HepG2 (cell line): ENCODE measurements around the gene WDR13. TPM values are rescaled to one million over a fixed set of nuclear protein-coding genes. Genes with fewer than 3 reads are reported as not detected.

Source experiments
- CBX2 ChIP-seq, 2 experiments: fragments of 200-600 bp in 1 of 2; sonication (generic); formaldehyde crosslinking in 1 of 2; IDR thresholded peaks; 2 replicates each; pipeline versions ENCODE4 v1.7.0 to v1.8.1; 2018 to 2022; ENCODE audit warnings: low read depth in 2 of 2, low read length in 1 of 2, mild to moderate bottlenecking in 1 of 2, missing genetic modification reagents in 1 of 2
- HDAC2 ChIP-seq: sonication (generic); formaldehyde crosslinking; IDR thresholded peaks from 2 replicates; pipeline ENCODE4 v1.4.0; 2020; ENCODE audit warnings: missing genetic modification reagents
- NR2C2 ChIP-seq: sonication (generic); formaldehyde crosslinking; IDR thresholded peaks from 2 replicates; pipeline ENCODE4 v1.4.0; 2020; ENCODE audit warnings: missing genetic modification reagents, mild to moderate bottlenecking, moderate library complexity, borderline replicate concordance
- TCF7 ChIP-seq: sonication (generic); IDR thresholded peaks from 2 replicates; pipeline ENCODE4 v1.6.1; 2016; ENCODE audit warnings: antibody characterized with exemption, low read depth
- ZKSCAN8 ChIP-seq: IDR thresholded peaks from 2 replicates; pipeline ENCODE4 v1.6.1; 2016; ENCODE audit warnings: borderline replicate concordance, missing genetic modification reagents, missing compliant biosample characterization
- ZNF17 ChIP-seq: sonication (generic); formaldehyde crosslinking; IDR thresholded peaks from 2 replicates; pipeline ENCODE4 v1.5.0; 2020; ENCODE audit warnings: mild to moderate bottlenecking, missing genetic modification reagents
- ZNF432 ChIP-seq: sonication (generic); formaldehyde crosslinking; IDR thresholded peaks from 2 replicates; pipeline ENCODE4 v1.5.0; 2020; ENCODE audit warnings: missing genetic modification reagents, mild to moderate bottlenecking, borderline replicate concordance
- ZNF660 ChIP-seq: sonication (generic); formaldehyde crosslinking; IDR thresholded peaks from 2 replicates; pipeline ENCODE4 v1.5.1; 2020; ENCODE audit warnings: mild to moderate bottlenecking, low read depth, missing genetic modification reagents, borderline replicate concordance
- ZNF839 ChIP-seq: sonication (generic); formaldehyde crosslinking; IDR thresholded peaks from 2 replicates; pipeline ENCODE4 v1.4.0; 2020; ENCODE audit warnings: missing genetic modification reagents, mild to moderate bottlenecking, borderline replicate concordance
- ZSCAN29 ChIP-seq: sonication (generic); formaldehyde crosslinking; conservative IDR thresholded peaks from 2 replicates; pipeline ENCODE4 v1.4.0; 2020; ENCODE audit warnings: mild to moderate bottlenecking, missing genetic modification reagents
- polyA plus RNA-seq, 8 experiments: library from polyadenylated mRNA; depleted of rRNA in 3 of 8; stranded (reverse) in 7 of 8; unstranded in 1 of 8; fragments of >200 nt; fragmentation: Illumina TruSeq in 4 of 8; extraction: Trizol in 4 of 8; gene quantifications; 2 replicates each; pipeline versions ENCODE4 v1.2.1 to v1.2.3, GENCODE V29; 2011 to 2016; ENCODE audit warnings: low read depth in 4 of 8, missing spikeins in 1 of 8, mixed read lengths in 1 of 8; ENCODE audit not compliant: insufficient read depth in 1 of 8
- total RNA-seq, 5 experiments: library from RNA; depleted of rRNA; stranded (reverse); fragments of >200 nt; fragmentation: Illumina TruSeq; extraction: Trizol; gene quantifications; 2 replicates each; pipeline ENCODE4 v1.2.3, GENCODE V29; 2016; ENCODE audit warnings: low read depth in 1 of 5
- TF ChIP-seq, protein P1 (sequence below): sonication (generic); formaldehyde crosslinking; IDR thresholded peaks from 2 replicates; pipeline ENCODE4 v1.4.0; 2020; ENCODE audit warnings: missing genetic modification reagents, mild to moderate bottlenecking, borderline replicate concordance
- TF ChIP-seq, protein P2 (sequence below): sonication (generic); formaldehyde crosslinking; IDR thresholded peaks from 2 replicates; pipeline ENCODE4; 2020; ENCODE audit warnings: missing genetic modification reagents, mild to moderate bottlenecking, borderline replicate concordance
- TF ChIP-seq, protein P3 (sequence below): sonication (generic); formaldehyde crosslinking; IDR thresholded peaks from 2 replicates; pipeline ENCODE4 v1.4.0; 2020; ENCODE audit warnings: missing genetic modification reagents

Gene WDR13
- total and polyA plus RNA-seq, 2 of the 13 experiments (the other 11 are each of a cell fraction or from before 2014, with no cell fraction given), result 28.7 to 37.1 TPM

DNA sequence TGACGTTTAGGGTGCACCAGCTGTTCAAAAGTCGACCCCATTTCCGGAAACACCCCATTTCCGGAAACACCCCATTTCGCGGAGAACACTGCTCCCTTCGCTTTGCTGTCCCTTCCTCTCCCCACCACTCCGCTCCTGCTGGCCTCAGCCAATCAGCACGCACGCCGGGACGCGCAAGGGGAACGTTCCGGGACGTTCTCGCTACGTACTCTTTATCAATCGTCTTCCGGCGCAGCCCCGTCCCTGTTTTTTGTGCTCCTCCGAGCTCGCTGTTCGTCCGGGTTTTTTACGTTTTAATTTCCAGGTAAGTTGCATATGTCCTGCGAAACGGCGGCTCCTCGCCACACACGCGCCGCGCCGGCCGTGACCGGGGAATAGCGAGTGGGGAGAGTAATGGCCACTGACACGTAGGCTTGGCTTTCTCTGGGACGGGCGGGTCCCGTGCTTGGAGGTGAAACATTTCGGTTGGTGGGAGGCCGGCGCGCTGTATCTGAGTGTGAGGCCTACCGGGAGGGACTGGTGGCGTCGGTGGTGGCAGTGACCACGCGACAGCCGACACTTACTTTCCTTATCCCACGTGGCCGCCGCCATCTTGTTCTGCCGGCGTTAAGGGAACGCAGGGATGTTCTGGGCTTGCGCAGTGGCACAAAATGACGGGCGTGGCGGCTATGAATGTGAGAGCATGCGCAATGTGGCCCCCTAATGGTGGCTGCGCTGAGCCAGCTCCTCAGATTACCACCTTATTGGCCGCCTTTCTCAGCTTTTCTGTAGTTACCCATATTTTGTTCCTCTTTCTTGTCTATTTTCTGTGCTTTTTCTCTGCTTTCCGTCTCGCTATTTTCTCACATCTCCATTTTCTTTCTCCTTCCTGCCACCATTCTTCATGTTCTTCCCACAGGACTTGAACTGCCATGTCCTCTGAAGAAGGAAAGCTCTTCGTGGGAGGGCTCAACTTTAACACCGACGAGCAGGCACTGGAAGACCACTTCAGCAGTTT, 22.7 kb upstream of the WDR13 start, which contains the start of gene RBM3 (continued):
- TF ChIP-seq ZNF432 (CRISPR knock-in tag), result no peak
- TF ChIP-seq ZNF660 (CRISPR knock-in tag), result no peak
- peak; percentile 27; the same call in 1 of the 2 replicates for TF ChIP-seq HDAC2
- TF ChIP-seq ZSCAN29 (CRISPR knock-in tag), result no peak
- TF ChIP-seq ZNF17 (CRISPR knock-in tag), result no peak
- TF ChIP-seq ZNF839 (CRISPR knock-in tag), result no peak
- TF ChIP-seq, protein P1, sequence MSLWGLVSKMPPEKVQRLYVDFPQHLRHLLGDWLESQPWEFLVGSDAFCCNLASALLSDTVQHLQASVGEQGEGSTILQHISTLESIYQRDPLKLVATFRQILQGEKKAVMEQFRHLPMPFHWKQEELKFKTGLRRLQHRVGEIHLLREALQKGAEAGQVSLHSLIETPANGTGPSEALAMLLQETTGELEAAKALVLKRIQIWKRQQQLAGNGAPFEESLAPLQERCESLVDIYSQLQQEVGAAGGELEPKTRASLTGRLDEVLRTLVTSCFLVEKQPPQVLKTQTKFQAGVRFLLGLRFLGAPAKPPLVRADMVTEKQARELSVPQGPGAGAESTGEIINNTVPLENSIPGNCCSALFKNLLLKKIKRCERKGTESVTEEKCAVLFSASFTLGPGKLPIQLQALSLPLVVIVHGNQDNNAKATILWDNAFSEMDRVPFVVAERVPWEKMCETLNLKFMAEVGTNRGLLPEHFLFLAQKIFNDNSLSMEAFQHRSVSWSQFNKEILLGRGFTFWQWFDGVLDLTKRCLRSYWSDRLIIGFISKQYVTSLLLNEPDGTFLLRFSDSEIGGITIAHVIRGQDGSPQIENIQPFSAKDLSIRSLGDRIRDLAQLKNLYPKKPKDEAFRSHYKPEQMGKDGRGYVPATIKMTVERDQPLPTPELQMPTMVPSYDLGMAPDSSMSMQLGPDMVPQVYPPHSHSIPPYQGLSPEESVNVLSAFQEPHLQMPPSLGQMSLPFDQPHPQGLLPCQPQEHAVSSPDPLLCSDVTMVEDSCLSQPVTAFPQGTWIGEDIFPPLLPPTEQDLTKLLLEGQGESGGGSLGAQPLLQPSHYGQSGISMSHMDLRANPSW (CRISPR knock-in tag), result no peak
- TF ChIP-seq NR2C2 (CRISPR knock-in tag), result peak; percentile 58; the same call in 1 of the 2 replicates
- TF ChIP-seq, protein P2, sequence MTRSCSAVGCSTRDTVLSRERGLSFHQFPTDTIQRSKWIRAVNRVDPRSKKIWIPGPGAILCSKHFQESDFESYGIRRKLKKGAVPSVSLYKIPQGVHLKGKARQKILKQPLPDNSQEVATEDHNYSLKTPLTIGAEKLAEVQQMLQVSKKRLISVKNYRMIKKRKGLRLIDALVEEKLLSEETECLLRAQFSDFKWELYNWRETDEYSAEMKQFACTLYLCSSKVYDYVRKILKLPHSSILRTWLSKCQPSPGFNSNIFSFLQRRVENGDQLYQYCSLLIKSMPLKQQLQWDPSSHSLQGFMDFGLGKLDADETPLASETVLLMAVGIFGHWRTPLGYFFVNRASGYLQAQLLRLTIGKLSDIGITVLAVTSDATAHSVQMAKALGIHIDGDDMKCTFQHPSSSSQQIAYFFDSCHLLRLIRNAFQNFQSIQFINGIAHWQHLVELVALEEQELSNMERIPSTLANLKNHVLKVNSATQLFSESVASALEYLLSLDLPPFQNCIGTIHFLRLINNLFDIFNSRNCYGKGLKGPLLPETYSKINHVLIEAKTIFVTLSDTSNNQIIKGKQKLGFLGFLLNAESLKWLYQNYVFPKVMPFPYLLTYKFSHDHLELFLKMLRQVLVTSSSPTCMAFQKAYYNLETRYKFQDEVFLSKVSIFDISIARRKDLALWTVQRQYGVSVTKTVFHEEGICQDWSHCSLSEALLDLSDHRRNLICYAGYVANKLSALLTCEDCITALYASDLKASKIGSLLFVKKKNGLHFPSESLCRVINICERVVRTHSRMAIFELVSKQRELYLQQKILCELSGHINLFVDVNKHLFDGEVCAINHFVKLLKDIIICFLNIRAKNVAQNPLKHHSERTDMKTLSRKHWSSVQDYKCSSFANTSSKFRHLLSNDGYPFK (CRISPR knock-in tag), result peak; percentile 85; the same call in 1 of the 2 replicates
- TF ChIP-seq, protein P3, sequence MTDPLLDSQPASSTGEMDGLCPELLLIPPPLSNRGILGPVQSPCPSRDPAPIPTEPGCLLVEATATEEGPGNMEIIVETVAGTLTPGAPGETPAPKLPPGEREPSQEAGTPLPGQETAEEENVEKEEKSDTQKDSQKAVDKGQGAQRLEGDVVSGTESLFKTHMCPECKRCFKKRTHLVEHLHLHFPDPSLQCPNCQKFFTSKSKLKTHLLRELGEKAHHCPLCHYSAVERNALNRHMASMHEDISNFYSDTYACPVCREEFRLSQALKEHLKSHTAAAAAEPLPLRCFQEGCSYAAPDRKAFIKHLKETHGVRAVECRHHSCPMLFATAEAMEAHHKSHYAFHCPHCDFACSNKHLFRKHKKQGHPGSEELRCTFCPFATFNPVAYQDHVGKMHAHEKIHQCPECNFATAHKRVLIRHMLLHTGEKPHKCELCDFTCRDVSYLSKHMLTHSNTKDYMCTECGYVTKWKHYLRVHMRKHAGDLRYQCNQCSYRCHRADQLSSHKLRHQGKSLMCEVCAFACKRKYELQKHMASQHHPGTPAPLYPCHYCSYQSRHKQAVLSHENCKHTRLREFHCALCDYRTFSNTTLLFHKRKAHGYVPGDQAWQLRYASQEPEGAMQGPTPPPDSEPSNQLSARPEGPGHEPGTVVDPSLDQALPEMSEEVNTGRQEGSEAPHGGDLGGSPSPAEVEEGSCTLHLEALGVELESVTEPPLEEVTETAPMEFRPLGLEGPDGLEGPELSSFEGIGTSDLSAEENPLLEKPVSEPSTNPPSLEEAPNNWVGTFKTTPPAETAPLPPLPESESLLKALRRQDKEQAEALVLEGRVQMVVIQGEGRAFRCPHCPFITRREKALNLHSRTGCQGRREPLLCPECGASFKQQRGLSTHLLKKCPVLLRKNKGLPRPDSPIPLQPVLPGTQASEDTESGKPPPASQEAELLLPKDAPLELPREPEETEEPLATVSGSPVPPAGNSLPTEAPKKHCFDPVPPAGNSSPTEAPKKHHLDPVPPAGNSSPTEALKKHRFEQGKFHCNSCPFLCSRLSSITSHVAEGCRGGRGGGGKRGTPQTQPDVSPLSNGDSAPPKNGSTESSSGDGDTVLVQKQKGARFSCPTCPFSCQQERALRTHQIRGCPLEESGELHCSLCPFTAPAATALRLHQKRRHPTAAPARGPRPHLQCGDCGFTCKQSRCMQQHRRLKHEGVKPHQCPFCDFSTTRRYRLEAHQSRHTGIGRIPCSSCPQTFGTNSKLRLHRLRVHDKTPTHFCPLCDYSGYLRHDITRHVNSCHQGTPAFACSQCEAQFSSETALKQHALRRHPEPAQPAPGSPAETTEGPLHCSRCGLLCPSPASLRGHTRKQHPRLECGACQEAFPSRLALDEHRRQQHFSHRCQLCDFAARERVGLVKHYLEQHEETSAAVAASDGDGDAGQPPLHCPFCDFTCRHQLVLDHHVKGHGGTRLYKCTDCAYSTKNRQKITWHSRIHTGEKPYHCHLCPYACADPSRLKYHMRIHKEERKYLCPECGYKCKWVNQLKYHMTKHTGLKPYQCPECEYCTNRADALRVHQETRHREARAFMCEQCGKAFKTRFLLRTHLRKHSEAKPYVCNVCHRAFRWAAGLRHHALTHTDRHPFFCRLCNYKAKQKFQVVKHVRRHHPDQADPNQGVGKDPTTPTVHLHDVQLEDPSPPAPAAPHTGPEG, result no peak
- TF ChIP-seq ZKSCAN8 (CRISPR knock-in tag), result no peak
- no peak for TF ChIP-seq CBX2 (IDR thresholded peaks at IDR 0.05; ENCODE audit: low read depth, low read length)
- no peak for TF ChIP-seq CBX2 (CRISPR knock-in tag; IDR thresholded peaks at IDR 0.05; ENCODE audit: low read depth)
- TF ChIP-seq TCF7, result no peak
